ENCODE results near the gene PRKG2. TPM values are rescaled to one million over a fixed set of nuclear protein-coding genes. Genes with fewer than 3 reads are reported as not detected.

PRKG2 gene
- total RNA-seq, 1 experiment from 2014 or later: 1.9 TPM

GRCh38 chr4:81052119-81053068 is 162.6 kb downstream of the PRKG2 start:
- DNase-seq: peak; percentile 67
- Histone ChIP-seq H3T11ph (ENCODE audit: low read length) (no peak overlapping the region), H3K79me2 (ENCODE audit: insufficient read depth, low read length) (no peaks in the 10 kb centered on the region), H4K8ac (replicated peaks; ENCODE audit: insufficient read length, low read depth, low read length) (no peak overlapping the region), H3K4me1 (ENCODE audit: insufficient read depth, low read length) (no peaks in the 10 kb centered on the region), H3K9me3 (ENCODE audit: control insufficient read depth, low read depth, low read length) (no peaks in the 10 kb centered on the region), H3K4me2 (ENCODE audit: insufficient read depth, insufficient read length, low read length) (no peak overlapping the region), H2BK5ac (ENCODE audit: insufficient read length, low read length) (no peak overlapping the region), H2AFZ (ENCODE audit: low read length) (no peak overlapping the region), H3K23ac (ENCODE audit: insufficient read length, low read depth, low read length) (no peak overlapping the region), H3K14ac (ENCODE audit: insufficient read depth, low read length) (no peak overlapping the region), H3K18ac (ENCODE audit: insufficient read length, low read depth, low read length) (no peak overlapping the region), H3K79me1 (ENCODE audit: insufficient read depth, low read depth, low read length, poor library complexity, severe bottlenecking) (no peaks in the 10 kb centered on the region), H4K5ac (ENCODE audit: insufficient read length, low read depth, low read length) (no peak overlapping the region), H2BK20ac (ENCODE audit: low read depth, low read length, poor library complexity, severe bottlenecking) (no peak overlapping the region), H3K27me3 (ENCODE audit: insufficient read depth, low read length) (no peaks in the 10 kb centered on the region), H3K23me2 (ENCODE audit: insufficient read length, low read depth, low read length, poor library complexity, severe bottlenecking) (no peaks in the 10 kb centered on the region), H2AK5ac (ENCODE audit: insufficient read length, low read length) (no peak overlapping the region), H2BK12ac (ENCODE audit: insufficient read length, low read depth, low read length) (no peak overlapping the region), H2BK15ac (ENCODE audit: low read depth, low read length) (no peak overlapping the region), H3K27ac (ENCODE audit: insufficient read length, low read depth, low read length) (no peak overlapping the region), H2BK120ac (ENCODE audit: low read depth, low read length, poor library complexity, severe bottlenecking) (no peak overlapping the region), H4K91ac (ENCODE audit: insufficient read length, low read depth, low read length) (no peak overlapping the region), H4K20me1 (ENCODE audit: control insufficient read depth, insufficient read depth, insufficient read length) (no peaks in the 10 kb centered on the region), H3K56ac (ENCODE audit: insufficient read length, low read depth, low read length) (no peak overlapping the region), H3K9ac (ENCODE audit: extremely low read depth, insufficient read length, low read length) (no peak overlapping the region), H3K4ac (ENCODE audit: low read depth, low read length) (no peak overlapping the region)
- Mint-ChIP-seq H3K4me1 (peaks cover 0 to 6% of the 10 kb centered on the region in 2 experiments; a peak in 1 of 4 replicates), H3K36me3 (ENCODE audit: insufficient read depth in 1 of 3, low read depth in 3 of 3) (no peaks in the 10 kb centered on the region), H3K27ac (no peak overlapping the region), H3K4me3 (no peak overlapping the region), H3K9me3 (no peaks in the 10 kb centered on the region), H3K27me3 (ENCODE audit: low read depth) (peaks cover 2% of the 10 kb centered on the region)
- TF ChIP-seq CTCF (conservative IDR thresholded peaks at IDR 0.05): peak; percentile 88
- WGBS (ENCODE audit: extremely low coverage, insufficient read length, low lambda C conversion rate): no CpG with 5 or more reads among the region's 7 CpGs

All from H9 (cell line).